NCI-H69 (cell line): ENCODE results near the gene CD6.
"Not testable (repeated sequence)": the region's sequence is repeated elsewhere in the genome, so short reads cannot be mapped to it uniquely, and the experiment has no call there.

Source experiments
- DNase-seq: peaks from one replicate; lab custom pipeline; 2025; lab: John Stamatoyannopoulos, UW

CD6 gene

GRCh38 chr11:61056571-61056970, 85.1 kb downstream of the CD6 start:
- DNase-seq, result peak; percentile 95

GRCh38 chr11:61056981-61057380, 85.5 kb downstream of the CD6 start:
- DNase-seq, result no peak

GRCh38 chr11:61057615-61058014, 86.1 kb downstream of the CD6 start:
- DNase-seq, result no peak

GRCh38 chr11:61058583-61059259, 87.2 kb downstream of the CD6 start:
- DNase-seq, result no peak

- DNase-seq, result no peak
These were observed 87.8 kb downstream of the CD6 start for GRCh38 chr11:61059260-61059752.

GRCh38 chr11:61061081-61061826, 89.8 kb downstream of the CD6 start:
- peak; percentile 20 for DNase-seq

- DNase-seq, result no peak
These were observed 90.9 kb downstream of the CD6 start for GRCh38 chr11:61062181-61062930.

- DNase-seq, result not testable (repeated sequence)
These were observed 93.8 kb downstream of the CD6 start for GRCh38 chr11:61065236-61065635.

GRCh38 chr11:61065955-61066638, 94.6 kb downstream of the CD6 start:
- DNase-seq, result no peak

GRCh38 chr11:61066645-61067044, 95.2 kb downstream of the CD6 start:
- DNase-seq, result no peak

- DNase-seq, result peak; percentile 87
These were observed 96.4 kb downstream of the CD6 start for GRCh38 chr11:61067782-61068446.

GRCh38 chr11:61068581-61068980, 97.1 kb downstream of the CD6 start:
- no peak for DNase-seq

- DNase-seq, result no peak
These were observed 97.9 kb downstream of the CD6 start for GRCh38 chr11:61069427-61069826.
